ENCODE measurements around the gene KRTAP5-6. TPM values are rescaled to one million over a fixed set of nuclear protein-coding genes. Genes with fewer than 3 reads are reported as not detected.

The KRTAP5-6 gene
- not detected for total RNA-seq

GRCh38 chr11:1696608-1697570, at the start of gene KRTAP5-6:
TSS of gene KRTAP5-6 (plus strand) at chr11:1697195. CDS start at chr11:1697246, 51 bp downstream.

Other genes starting within 250 kb of the KRTAP5-6 start
- 10 to 100 TPM; 22.3 to 25.1 TPM for gene MOB2, start 210.4 kb upstream of the KRTAP5-6 start, total RNA-seq
- 1 to 10 TPM in 1 of 2 donors, under 1 TPM in 1; 0.67 to 2.8 TPM for gene DUSP8, start 124.9 kb upstream of the KRTAP5-6 start, total RNA-seq
- gene KRTAP5-1, start 111.9 kb upstream of the KRTAP5-6 start, total RNA-seq, result not detected
- not detected for gene KRTAP5-2, start 98.9 kb upstream of the KRTAP5-6 start, total RNA-seq
- not detected for gene KRTAP5-3, start 88.7 kb upstream of the KRTAP5-6 start, total RNA-seq
- not detected for gene KRTAP5-4, start 75.1 kb upstream of the KRTAP5-6 start, total RNA-seq
- gene KRTAP5-5, start 67.4 kb upstream of the KRTAP5-6 start, total RNA-seq, result not detected
- under 1 TPM; 0.33 to 0.69 TPM for gene IFITM10, start 53.4 kb downstream of the KRTAP5-6 start, total RNA-seq
- gene CTSD, start 66.7 kb downstream of the KRTAP5-6 start, total RNA-seq, result 100 to 1,000 TPM; 285 to 356 TPM
- under 1 TPM in 1 of 2 donors, not detected in 1; under 0.01 TPM for gene SYT8, start 137.8 kb downstream of the KRTAP5-6 start, total RNA-seq
- not detected for gene TNNI2, start 141.8 kb downstream of the KRTAP5-6 start, total RNA-seq
- not detected for gene LSP1, start 155.9 kb downstream of the KRTAP5-6 start, total RNA-seq
- not detected for gene PRR33, start 194.7 kb downstream of the KRTAP5-6 start, total RNA-seq
- not detected for gene TNNT3, start 222.5 kb downstream of the KRTAP5-6 start, total RNA-seq